Measurements from ENCODE around the gene DMAP1. TPM values are rescaled to one million over a fixed set of nuclear protein-coding genes. Genes with fewer than 3 reads are reported as not detected.

The DMAP1 gene
- total and polyA plus RNA-seq, 2 of the 8 experiments (the other 6 are each of a cell fraction or from before 2014, with no cell fraction given) = 36.4 to 42.4 TPM

DNA sequence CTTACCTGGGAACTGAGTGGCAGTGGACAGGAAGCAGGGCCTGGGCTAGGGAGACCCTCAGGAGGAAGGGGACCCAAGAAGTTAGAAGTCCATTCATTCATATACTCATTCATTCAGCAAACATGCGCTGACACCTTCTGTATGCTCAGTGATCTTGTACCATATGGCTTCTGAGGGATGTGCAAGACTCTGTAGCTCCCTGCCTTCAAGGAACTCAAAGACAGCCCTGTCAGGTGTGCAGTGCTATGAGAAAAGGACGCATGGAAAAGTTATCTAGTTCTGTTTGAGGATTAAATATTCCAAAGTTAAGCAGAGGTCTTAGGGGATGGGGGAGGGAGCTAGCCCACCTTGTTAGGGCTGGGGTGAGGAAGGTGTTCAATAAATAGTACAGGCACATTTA, 12.5 kb downstream of the DMAP1 start:
- ChIA-PET CTCF (ENCODE audit: partially characterized antibody) (interaction anchor here (0.7 to 18.7 kb wide), 8 partner anchors 9 to 947 kb away, joined by 3 to 250 read pairs (median 7); no protein-coding TSS in a partner anchor), POLR2A (ENCODE audit: partially characterized antibody) (interaction anchor here (1.6 to 3.6 kb wide), 2 partner anchors 8 to 367 kb away, joined by 3 to 12 read pairs; no protein-coding TSS in a partner anchor)
- no peak overlapping the region for H3K14ac ChIP-seq (ENCODE audit: insufficient read length)
- no peak overlapping the region for H3K4ac ChIP-seq (replicated peaks; ENCODE audit: insufficient read length, low read depth, low read length)
- no peak overlapping the region for H2BK12ac ChIP-seq (ENCODE audit: low read depth, low read length)
- no peak overlapping the region for H4K8ac ChIP-seq (ENCODE audit: extremely low read depth, insufficient read depth, low read length)
- H3K36me3 ChIP-seq (ENCODE audit: control insufficient read depth in 2 of 4, insufficient read depth in 4 of 4, low read length in 3 of 4) = peaks cover 4 to 23% (median 8%) of the 10 kb centered on the region in 4 experiments; a peak in 6 of 8 replicates
- TF ChIP-seq, protein P1, sequence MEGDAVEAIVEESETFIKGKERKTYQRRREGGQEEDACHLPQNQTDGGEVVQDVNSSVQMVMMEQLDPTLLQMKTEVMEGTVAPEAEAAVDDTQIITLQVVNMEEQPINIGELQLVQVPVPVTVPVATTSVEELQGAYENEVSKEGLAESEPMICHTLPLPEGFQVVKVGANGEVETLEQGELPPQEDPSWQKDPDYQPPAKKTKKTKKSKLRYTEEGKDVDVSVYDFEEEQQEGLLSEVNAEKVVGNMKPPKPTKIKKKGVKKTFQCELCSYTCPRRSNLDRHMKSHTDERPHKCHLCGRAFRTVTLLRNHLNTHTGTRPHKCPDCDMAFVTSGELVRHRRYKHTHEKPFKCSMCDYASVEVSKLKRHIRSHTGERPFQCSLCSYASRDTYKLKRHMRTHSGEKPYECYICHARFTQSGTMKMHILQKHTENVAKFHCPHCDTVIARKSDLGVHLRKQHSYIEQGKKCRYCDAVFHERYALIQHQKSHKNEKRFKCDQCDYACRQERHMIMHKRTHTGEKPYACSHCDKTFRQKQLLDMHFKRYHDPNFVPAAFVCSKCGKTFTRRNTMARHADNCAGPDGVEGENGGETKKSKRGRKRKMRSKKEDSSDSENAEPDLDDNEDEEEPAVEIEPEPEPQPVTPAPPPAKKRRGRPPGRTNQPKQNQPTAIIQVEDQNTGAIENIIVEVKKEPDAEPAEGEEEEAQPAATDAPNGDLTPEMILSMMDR (IDR thresholded peaks at IDR 0.05; ENCODE audit: control extremely low read depth in 1 of 3, insufficient read depth in 1 of 3, low read depth in 1 of 3, low read length in 3 of 3) = no peak
- TF ChIP-seq TCF12 (IDR thresholded peaks at IDR 0.05; ENCODE audit: low read depth, low read length) = 0 out of 2 replicates have a peak, but pooled peaks have one; percentile 31
- peaks cover 2 to 7% of the 10 kb centered on the region in 2 experiments for H4K20me1 ChIP-seq (replicated peaks in 1 of 2; ENCODE audit: control insufficient read depth in 1 of 2, insufficient read depth in 2 of 2, low read length in 2 of 2)
- WGBS, 2 experiments (ENCODE audit: extremely low coverage in 1 of 2, insufficient coverage in 1 of 2, insufficient read length in 1 of 2, insufficient replicate concordance in 2 of 2, low coverage in 1 of 2, low lambda C conversion rate in 2 of 2, missing lambda C conversion rate in 1 of 2) = 90% methylated on average over 2 of the region's 2 CpGs; no CpG with 5 or more reads in 1 of the 2 experiments
- H3K56ac ChIP-seq (replicated peaks; ENCODE audit: insufficient read length, low read depth, low read length) = no peak overlapping the region
- no peak overlapping the region for H3K4me2 ChIP-seq (ENCODE audit: insufficient read depth in 1 of 2, low read depth in 2 of 2, low read length in 2 of 2)
- no peak overlapping the region for H4K91ac ChIP-seq (replicated peaks; ENCODE audit: insufficient read length, low read length)
- no peak overlapping the region for H4K5ac ChIP-seq (ENCODE audit: insufficient read length, low read depth, low read length)
- no peak overlapping the region for H2BK5ac ChIP-seq (ENCODE audit: low read depth, low read length)
- no peak overlapping the region for H3K9ac ChIP-seq (replicated peaks in 1 of 4; ENCODE audit: extremely low read depth in 1 of 4, low read depth in 3 of 4, low read length in 3 of 4)
- H3K4me3 ChIP-seq (ENCODE audit: extremely low read depth in 1 of 4, insufficient read depth in 2 of 4, low read depth in 3 of 4, low read length in 4 of 4) = no peak overlapping the region
- H3K27ac ChIP-seq (ENCODE audit: low read depth, low read length) = no peak overlapping the region
- H3K4me1 ChIP-seq (replicated peaks in 1 of 4; ENCODE audit: control insufficient read depth in 3 of 4, insufficient read depth in 4 of 4, low read length in 3 of 4) = no peaks in the 10 kb centered on the region
- no peak overlapping the region for H2AK5ac ChIP-seq (ENCODE audit: low read depth, low read length)
- H3K23ac ChIP-seq (ENCODE audit: insufficient read length) = no peak overlapping the region
- H3K9me3 ChIP-seq (ENCODE audit: insufficient read depth in 2 of 2, low read depth in 1 of 2, low read length in 1 of 2) = peaks cover 20 to 24% of the 10 kb centered on the region in 2 experiments
- H3K79me2 ChIP-seq (ENCODE audit: control insufficient read depth in 1 of 2, insufficient read depth in 2 of 2, low read length in 2 of 2) = no peaks in the 10 kb centered on the region
- H2BK15ac ChIP-seq (ENCODE audit: low read length) = no peak overlapping the region
- H2BK20ac ChIP-seq (ENCODE audit: low read length) = no peak overlapping the region
- no peak overlapping the region for H3K18ac ChIP-seq (ENCODE audit: extremely low read depth, low read length)
- no peak overlapping the region for H2AFZ ChIP-seq (ENCODE audit: low read length)
- no peak for DNase-seq (ENCODE audit: low read depth in 1 of 2, low spot score in 2 of 2)
- H3K23me2 ChIP-seq (ENCODE audit: low read depth, low read length) = no peaks in the 10 kb centered on the region
- FAIRE-seq = no peak
- H2BK120ac ChIP-seq (replicated peaks; ENCODE audit: low read depth, low read length) = no peak overlapping the region
- H3K27me3 ChIP-seq (replicated peaks in 1 of 4; ENCODE audit: control insufficient read depth in 3 of 4, extremely low read depth in 1 of 4, insufficient read depth in 3 of 4, low read length in 3 of 4) = no peaks in the 10 kb centered on the region; a peak in 1 of 7 replicates
- no peaks in the 10 kb centered on the region; the same call in 1 of the 2 replicates for H3K79me1 ChIP-seq (ENCODE audit: low read depth, low read length)

All from H1 (cell line).